ENCODE results near the gene COPS8. TPM values are rescaled to one million over a fixed set of nuclear protein-coding genes. Genes with fewer than 3 reads are reported as not detected.

COPS8 gene
- total RNA-seq, 1 experiment from 2014 or later: 87.4 TPM

- no peak for DNase-seq (ENCODE audit: low spot score)
- H3K27me3 ChIP-seq (replicated peaks; ENCODE audit: insufficient read depth, low read depth, low read length, poor library complexity): no peaks in the 10 kb centered on the region
- no peaks in the 10 kb centered on the region for H3K9me3 ChIP-seq (ENCODE audit: low read depth, low read length, poor library complexity, severe bottlenecking)
- intact Hi-C loops (cut with micrococcal nuclease; ENCODE audit: unreplicated experiment): no loop called here
- peaks cover 31% of the 10 kb centered on the region for H3K36me3 ChIP-seq (ENCODE audit: insufficient read depth, low read length, poor library complexity, severe bottlenecking)
- TF ChIP-seq EZH2 (IDR thresholded peaks at IDR 0.05; ENCODE audit: borderline replicate concordance, low read depth, low read length, poor library complexity, severe bottlenecking) (no peak), CTCF (conservative IDR thresholded peaks at IDR 0.05; ENCODE audit: low read depth, low read length) (no peak)
- H3K4me3 ChIP-seq (ENCODE audit: low read depth, low read length, poor library complexity, severe bottlenecking): no peak overlapping the region
- POLR2A ChIA-PET (ENCODE audit: low non-redundant PET): no interaction called here
- CTCF ChIA-PET: no interaction called here
- no peak overlapping the region for H3K27ac ChIP-seq (ENCODE audit: low read depth, low read length, poor library complexity, severe bottlenecking)
- H3K4me1 ChIP-seq (ENCODE audit: insufficient read depth, low read length, poor library complexity, severe bottlenecking): no peaks in the 10 kb centered on the region
- no TSS peak for BruUV-seq (replicated peaks)
Observed at GRCh38 chr2:237101118-237101979, 15.7 kb downstream of the COPS8 start.

- no peak overlapping the region for H3K4me3 ChIP-seq (ENCODE audit: low read depth, low read length, poor library complexity, severe bottlenecking)
- no peaks in the 10 kb centered on the region for H3K27me3 ChIP-seq (replicated peaks; ENCODE audit: insufficient read depth, low read depth, low read length, poor library complexity)
- no peak for TF ChIP-seq EZH2 (IDR thresholded peaks at IDR 0.05; ENCODE audit: borderline replicate concordance, low read depth, low read length, poor library complexity, severe bottlenecking)
- TF ChIP-seq CTCF (conservative IDR thresholded peaks at IDR 0.05; ENCODE audit: low read depth, low read length): no peak
- H3K4me1 ChIP-seq (ENCODE audit: insufficient read depth, low read length, poor library complexity, severe bottlenecking): no peaks in the 10 kb centered on the region
- H3K27ac ChIP-seq (ENCODE audit: low read depth, low read length, poor library complexity, severe bottlenecking): no peak overlapping the region
- no peaks in the 10 kb centered on the region for H3K9me3 ChIP-seq (ENCODE audit: low read depth, low read length, poor library complexity, severe bottlenecking)
- no peak for DNase-seq (ENCODE audit: low spot score)
- peaks cover 28% of the 10 kb centered on the region for H3K36me3 ChIP-seq (ENCODE audit: insufficient read depth, low read length, poor library complexity, severe bottlenecking)
- POLR2A ChIA-PET (ENCODE audit: low non-redundant PET): no interaction called here
- intact Hi-C loops (cut with micrococcal nuclease; ENCODE audit: unreplicated experiment): no loop called here
- BruUV-seq (replicated peaks): no TSS peak
- CTCF ChIA-PET: no interaction called here
Observed at GRCh38 chr2:237102428-237102827, 16.7 kb downstream of the COPS8 start.

- no peaks in the 10 kb centered on the region for H3K27me3 ChIP-seq (replicated peaks; ENCODE audit: insufficient read depth, low read depth, low read length, poor library complexity)
- H3K9me3 ChIP-seq (ENCODE audit: low read depth, low read length, poor library complexity, severe bottlenecking): no peaks in the 10 kb centered on the region
- BruUV-seq (replicated peaks): no TSS peak
- no peak overlapping the region for H3K4me3 ChIP-seq (ENCODE audit: low read depth, low read length, poor library complexity, severe bottlenecking)
- TF ChIP-seq EZH2 (IDR thresholded peaks at IDR 0.05; ENCODE audit: borderline replicate concordance, low read depth, low read length, poor library complexity, severe bottlenecking) (no peak), CTCF (conservative IDR thresholded peaks at IDR 0.05; ENCODE audit: low read depth, low read length) (no peak)
- H3K36me3 ChIP-seq (ENCODE audit: insufficient read depth, low read length, poor library complexity, severe bottlenecking): no peaks in the 10 kb centered on the region
- H3K27ac ChIP-seq (ENCODE audit: low read depth, low read length, poor library complexity, severe bottlenecking): no peak overlapping the region
- ChIA-PET POLR2A (ENCODE audit: low non-redundant PET) (interaction anchor here (0.6 kb wide), 1 partner anchor 343 kb away, joined by 3 read pairs; no protein-coding TSS in a partner anchor), CTCF (no interaction called here)
- no peak for DNase-seq (ENCODE audit: low spot score)
- no peaks in the 10 kb centered on the region for H3K4me1 ChIP-seq (ENCODE audit: insufficient read depth, low read length, poor library complexity, severe bottlenecking)
- intact Hi-C loops (cut with micrococcal nuclease; ENCODE audit: unreplicated experiment): no loop called here
Observed at GRCh38 chr2:237109421-237109934, 23.8 kb downstream of the COPS8 start.
